ENCODE results near the gene MCC. TPM values are rescaled to one million over a fixed set of nuclear protein-coding genes. Genes with fewer than 3 reads are reported as not detected.
"Not testable (repeated sequence)": the region's sequence is repeated elsewhere in the genome, so short reads cannot be mapped to it uniquely, and the experiment has no call there.

The MCC gene
- total and polyA plus RNA-seq, 12 donors = 4.2 to 34.1 (median 25.2) TPM

DNA sequence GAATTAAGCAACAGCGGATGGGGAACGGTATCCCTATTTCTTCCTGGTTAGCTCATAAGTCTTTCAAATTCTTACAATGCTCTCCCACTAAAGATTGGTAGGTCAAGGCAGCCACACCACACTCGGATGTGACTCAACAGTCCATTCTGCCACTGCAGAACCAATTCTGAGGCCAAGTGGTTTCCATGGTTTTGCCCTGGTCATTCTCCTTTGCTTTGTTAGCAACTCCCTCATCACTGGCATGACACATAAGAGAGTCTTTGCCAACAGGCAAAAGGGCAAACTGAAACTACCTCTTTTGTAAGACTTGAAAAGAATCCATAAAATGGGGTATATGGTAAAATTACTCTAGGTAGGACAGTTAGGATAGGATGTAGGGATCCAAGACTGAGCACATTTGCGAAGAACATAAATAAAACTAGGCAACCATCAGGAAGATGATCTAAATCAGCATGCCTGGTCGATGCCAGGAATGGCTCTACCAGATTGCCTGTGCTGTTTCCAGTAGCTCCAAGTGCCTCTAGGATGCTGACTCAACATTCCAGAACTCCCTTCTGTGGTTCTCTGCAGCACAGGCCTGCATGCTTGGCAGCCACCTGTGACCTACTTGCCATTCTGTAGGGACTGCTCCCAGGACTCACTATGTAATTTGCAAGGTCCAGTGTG is 406.2 kb downstream of the MCC start:
- TF ChIP-seq, protein P1, sequence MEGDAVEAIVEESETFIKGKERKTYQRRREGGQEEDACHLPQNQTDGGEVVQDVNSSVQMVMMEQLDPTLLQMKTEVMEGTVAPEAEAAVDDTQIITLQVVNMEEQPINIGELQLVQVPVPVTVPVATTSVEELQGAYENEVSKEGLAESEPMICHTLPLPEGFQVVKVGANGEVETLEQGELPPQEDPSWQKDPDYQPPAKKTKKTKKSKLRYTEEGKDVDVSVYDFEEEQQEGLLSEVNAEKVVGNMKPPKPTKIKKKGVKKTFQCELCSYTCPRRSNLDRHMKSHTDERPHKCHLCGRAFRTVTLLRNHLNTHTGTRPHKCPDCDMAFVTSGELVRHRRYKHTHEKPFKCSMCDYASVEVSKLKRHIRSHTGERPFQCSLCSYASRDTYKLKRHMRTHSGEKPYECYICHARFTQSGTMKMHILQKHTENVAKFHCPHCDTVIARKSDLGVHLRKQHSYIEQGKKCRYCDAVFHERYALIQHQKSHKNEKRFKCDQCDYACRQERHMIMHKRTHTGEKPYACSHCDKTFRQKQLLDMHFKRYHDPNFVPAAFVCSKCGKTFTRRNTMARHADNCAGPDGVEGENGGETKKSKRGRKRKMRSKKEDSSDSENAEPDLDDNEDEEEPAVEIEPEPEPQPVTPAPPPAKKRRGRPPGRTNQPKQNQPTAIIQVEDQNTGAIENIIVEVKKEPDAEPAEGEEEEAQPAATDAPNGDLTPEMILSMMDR (IDR thresholded peaks at IDR 0.05) = no peak
- DNase-seq = no peak
- H3K27me3 ChIP-seq = no peaks in the 10 kb centered on the region
- H3K36me3 ChIP-seq = peaks cover 0 to 70% (median 19%) of the 10 kb centered on the region in 9 donors
- intact Hi-C loops (cut with DNase I) = loop anchor here in 4 of 10 donors (10.0 kb wide), 2 partner anchors 123 to 213 kb away; no protein-coding TSS in a partner anchor
- no peak overlapping the region for H3K27ac ChIP-seq
- no peak overlapping the region for H3K4me3 ChIP-seq
- 90 to 91% methylated on average over 5 of the region's 5 CpGs for WGBS, 2 donors
- H3K9me3 ChIP-seq = peaks cover 0 to 10% (median 0%) of the 10 kb centered on the region in 11 donors
- H3K4me1 ChIP-seq = peaks cover 0 to 49% (median 28%) of the 10 kb centered on the region in 9 donors
- ATAC-seq = peak in 1 of 8 donors; percentile 55

DNA sequence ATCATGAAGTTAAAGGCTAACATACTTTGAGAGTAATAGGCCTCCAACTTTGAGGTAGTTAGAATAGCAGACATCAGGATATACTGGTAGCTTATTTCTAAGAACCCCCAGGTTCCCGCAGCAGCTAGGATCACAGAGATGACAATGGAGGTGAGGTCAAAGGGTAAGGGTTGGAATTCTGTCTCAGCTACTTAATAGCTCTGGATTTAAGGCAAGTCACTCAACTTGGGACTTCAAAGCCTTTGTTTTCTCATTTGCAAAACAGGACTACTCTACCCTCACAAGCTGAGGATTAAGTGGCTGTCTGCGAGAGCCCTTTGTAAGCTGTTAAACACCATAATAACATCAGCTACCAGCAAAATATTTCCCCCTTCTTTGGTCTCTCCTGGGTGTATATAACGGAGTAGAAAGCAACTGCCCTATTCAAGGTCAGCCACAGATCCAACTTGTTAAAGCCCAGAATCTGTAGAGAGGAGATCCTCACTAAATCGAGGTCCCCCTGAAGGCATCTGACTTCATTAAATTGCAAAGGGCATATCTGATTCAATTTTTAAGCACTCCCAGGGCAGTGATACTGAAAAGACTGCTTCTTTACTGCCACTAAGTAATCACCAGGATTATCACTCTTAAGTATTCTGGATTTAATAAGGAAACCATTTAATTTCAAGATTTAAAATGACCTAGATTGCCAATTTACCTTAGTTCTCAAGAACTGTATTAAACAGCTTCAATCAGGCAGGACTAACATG is 407.0 kb downstream of the MCC start:
- TF ChIP-seq, protein P1 (IDR thresholded peaks at IDR 0.05) = no peak
- Histone ChIP-seq H3K9me3 (peaks cover 0 to 18% (median 0%) of the 10 kb centered on the region in 11 donors), H3K4me1 (peaks cover 0 to 42% (median 21%) of the 10 kb centered on the region in 9 donors), H3K36me3 (peaks cover 0 to 77% (median 19%) of the 10 kb centered on the region in 9 donors), H3K27ac (no peak overlapping the region), H3K4me3 (no peak overlapping the region), H3K27me3 (no peaks in the 10 kb centered on the region)
- ATAC-seq = no peak
- 87 to 92% methylated on average over 4 of the region's 4 CpGs for WGBS, 2 donors
- DNase-seq = no peak
- intact Hi-C loops (cut with DNase I) = loop anchor here in 4 of 10 donors (10.0 kb wide), 2 partner anchors 124 to 214 kb away; no protein-coding TSS in a partner anchor

DNA sequence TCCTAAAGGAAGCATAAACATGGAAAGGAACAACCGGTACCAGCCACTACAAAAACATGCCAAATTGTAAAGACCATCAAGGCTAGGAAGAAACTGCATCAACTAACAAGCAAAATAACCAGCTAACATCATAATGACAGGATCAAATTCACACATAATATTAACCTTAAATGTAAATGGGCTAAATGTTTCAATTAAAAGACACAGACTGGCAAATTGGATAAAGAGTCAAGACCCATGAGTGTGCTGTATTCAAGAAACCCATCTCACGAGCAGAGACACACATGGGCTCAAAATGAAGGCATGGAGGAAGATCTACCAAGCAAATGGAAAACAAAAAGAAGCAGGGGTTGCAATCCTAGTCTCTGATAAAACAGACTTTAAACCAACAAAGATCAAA is 411.6 kb downstream of the MCC start:
- WGBS, 2 donors = 97 to 99% methylated on average over 2 of the region's 2 CpGs
- H3K4me1 ChIP-seq; H3K27me3 ChIP-seq; DNase-seq; ATAC-seq; H3K4me3 ChIP-seq; intact Hi-C loops (cut with DNase I); H3K27ac ChIP-seq: not testable (repeated sequence)
- Histone ChIP-seq H3K9me3 (peaks cover 0 to 20% (median 0%) of the 10 kb centered on the region in 11 donors), H3K36me3 (peaks cover 0 to 82% (median 6%) of the 10 kb centered on the region in 9 donors)

DNA sequence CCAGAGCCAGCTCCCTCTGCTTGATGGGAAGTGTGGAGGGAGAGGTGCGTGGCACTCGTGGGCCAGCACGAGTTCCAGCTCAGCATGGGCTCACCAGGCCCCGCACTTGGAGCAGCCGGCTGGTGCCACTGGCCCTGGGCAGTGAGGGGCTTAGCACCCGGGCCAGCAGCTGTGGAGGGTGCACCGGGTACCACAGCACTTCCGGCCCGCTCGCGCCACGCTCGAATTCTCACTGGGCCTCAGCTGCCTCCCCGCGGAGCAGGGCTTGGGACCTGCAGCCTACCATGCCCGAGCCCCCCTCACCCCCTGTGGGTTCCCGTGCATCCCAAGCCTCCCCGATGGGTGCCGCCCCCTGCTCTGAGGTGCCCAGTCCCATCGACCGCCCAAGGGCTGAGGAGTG is 413.2 kb downstream of the MCC start:
- TF ChIP-seq, protein P1 (IDR thresholded peaks at IDR 0.05) = no peak
- H3K4me3 ChIP-seq = no peak overlapping the region
- H3K9me3 ChIP-seq = peaks cover 0 to 20% (median 0%) of the 10 kb centered on the region in 11 donors
- peaks cover 0 to 88% (median 0%) of the 10 kb centered on the region in 9 donors for H3K36me3 ChIP-seq
- H3K27me3 ChIP-seq = no peaks in the 10 kb centered on the region
- H3K27ac ChIP-seq = no peak overlapping the region
- peaks cover 0 to 7% (median 0%) of the 10 kb centered on the region in 9 donors for H3K4me1 ChIP-seq
- 93 to 98% methylated on average over 18 to 21 of the region's 21 CpGs for WGBS, 2 donors
- intact Hi-C loops (cut with DNase I) = no loop called here
- peak in 1 of 8 donors; percentile 50 for ATAC-seq
- no peak for DNase-seq

DNA sequence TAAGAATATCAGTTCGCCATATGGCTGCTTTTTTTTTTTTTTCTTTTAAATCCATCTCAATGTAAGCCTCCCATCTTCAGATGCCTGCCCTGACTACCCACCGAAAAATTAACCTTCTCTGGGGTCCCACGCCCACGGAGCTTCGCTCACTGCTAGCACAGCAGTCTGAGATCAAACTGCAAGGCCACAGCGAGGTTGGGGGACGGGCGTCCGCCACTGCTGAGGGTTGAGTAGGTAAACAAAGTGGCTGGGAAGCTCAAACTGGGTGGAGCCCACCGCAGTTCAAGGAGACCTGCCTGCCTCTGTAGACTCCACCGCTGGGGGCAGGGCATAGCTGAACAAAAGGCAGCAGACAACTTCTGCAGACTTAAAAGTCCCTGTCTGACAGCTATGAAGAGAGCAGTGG is 414.6 kb downstream of the MCC start:
- 93 to 95% methylated on average over 11 of the region's 11 CpGs for WGBS, 2 donors
- H3K27ac ChIP-seq; H3K4me1 ChIP-seq; ATAC-seq; H3K27me3 ChIP-seq; intact Hi-C loops (cut with DNase I); H3K4me3 ChIP-seq; DNase-seq: not testable (repeated sequence)
- peaks cover 0 to 15% (median 0%) of the 10 kb centered on the region in 11 donors for H3K9me3 ChIP-seq
- peaks cover 0 to 92% (median 2%) of the 10 kb centered on the region in 9 donors for H3K36me3 ChIP-seq

Measured in heart right ventricle (tissue), 16 donors.